Large intestine (tissue), 3 donors: ENCODE data around the gene SAE1. TPM values are rescaled to one million over a fixed set of nuclear protein-coding genes. Genes with fewer than 3 reads are reported as not detected.

Experiments
- DNase-seq, 2 donors: peaks; one replicate each; pipeline versions ENCODE4 v3.0.0 to v3.0.0-alpha.2; 2013
- H3K27ac ChIP-seq: one replicate; pipeline ENCODE4 v1.5.1; 2013; ENCODE audit warnings: low read length
- H3K27me3 ChIP-seq: 2 replicates; pipeline ENCODE4 v1.6.1; 2013; ENCODE audit warnings: low read length; ENCODE audit not compliant: control insufficient read depth, insufficient read depth
- H3K36me3 ChIP-seq: 2 replicates; pipeline ENCODE4 v1.6.1; 2013; ENCODE audit warnings: low read length; ENCODE audit not compliant: control insufficient read depth, insufficient read depth
- H3K4me1 ChIP-seq: one replicate; pipeline ENCODE4 v1.6.1; 2013; ENCODE audit warnings: low read length; ENCODE audit not compliant: control insufficient read depth, insufficient read depth
- H3K4me3 ChIP-seq: one replicate; pipeline ENCODE4 v1.5.1; 2013; ENCODE audit warnings: low read length
- H3K9me3 ChIP-seq: one replicate; pipeline ENCODE4 v1.6.1; 2013; ENCODE audit warnings: mild to moderate bottlenecking, low read depth, low read length, moderate library complexity; ENCODE audit not compliant: control insufficient read depth
- WGBS: methylation state at CpG from one replicate; pipeline ENCODE4 v1.1.5; 2013; ENCODE audit warnings: low lambda C conversion rate; ENCODE audit not compliant: insufficient coverage; 5-methylcytosine and 5-hydroxymethylcytosine counted together
- polyA plus RNA-seq: library from polyadenylated mRNA; unstranded; fragments of 120-200 nt; gene quantifications from one replicate; pipeline ENCODE4 v1.2.1, GENCODE V29; 2013

Gene SAE1
- polyA plus RNA-seq, 1 donor: 61.0 TPM

DNA sequence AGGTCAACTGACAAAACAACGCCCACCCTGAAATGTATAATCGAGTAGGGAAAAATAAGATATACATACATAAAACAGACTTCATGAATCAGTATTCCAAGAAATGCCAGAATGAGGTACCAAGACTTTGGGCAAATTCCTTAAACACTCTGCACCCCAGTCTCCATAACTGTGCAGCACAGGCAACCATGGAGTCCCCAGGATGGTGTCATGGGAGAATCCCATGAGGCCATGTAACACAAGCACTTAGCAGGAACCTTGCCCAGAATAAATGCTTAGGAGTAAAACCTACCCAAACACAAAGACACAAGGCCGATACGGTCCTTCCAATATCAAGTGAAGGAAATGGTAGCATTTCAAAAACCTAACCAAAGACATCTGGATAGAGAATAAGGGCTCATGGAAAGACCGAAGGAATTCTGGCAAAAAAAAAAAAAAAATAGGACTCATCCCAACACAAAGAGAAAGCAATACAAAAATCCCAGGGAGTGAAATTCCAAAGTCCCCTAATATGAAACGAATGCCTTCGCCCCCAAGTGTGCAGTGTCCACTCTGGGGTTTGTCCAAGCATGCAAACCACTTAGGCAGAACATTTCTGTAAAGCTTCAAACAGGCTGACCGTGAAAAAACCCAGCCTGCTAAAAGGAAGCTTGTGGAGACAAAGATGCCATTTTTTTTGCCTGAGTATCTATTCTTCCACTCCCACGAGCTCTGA lies 28.1 kb upstream of the SAE1 start:
- H3K4me1 ChIP-seq: peaks cover 48% of the 10 kb centered on the region
- no peaks in the 10 kb centered on the region for H3K27me3 ChIP-seq
- H3K36me3 ChIP-seq: peaks cover 10% of the 10 kb centered on the region
- 100% methylated on average over 1 of the region's 9 CpGs for WGBS
- H3K27ac ChIP-seq: no peak overlapping the region
- H3K4me3 ChIP-seq: no peak overlapping the region
- no peak for DNase-seq
- no peaks in the 10 kb centered on the region for H3K9me3 ChIP-seq

DNA sequence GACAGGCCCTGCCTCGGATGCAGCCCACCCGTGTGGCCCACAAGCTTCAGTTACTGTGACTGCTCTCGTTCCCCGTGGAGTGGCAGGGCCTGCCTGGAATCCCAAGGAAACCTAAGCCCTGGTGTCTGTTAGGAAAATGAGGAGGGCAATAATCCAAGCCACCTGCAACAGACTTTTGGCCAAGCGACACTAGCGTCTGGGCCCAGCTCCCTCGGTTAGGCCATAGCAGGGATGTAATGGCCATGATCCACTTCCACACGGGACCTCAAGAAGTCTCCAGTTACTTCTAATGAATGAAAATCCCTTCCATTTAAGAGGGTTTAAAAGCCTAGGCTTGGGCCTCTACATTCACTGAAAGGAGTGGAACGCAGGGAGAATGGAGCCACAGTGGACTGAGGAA lies 26.0 kb upstream of the SAE1 start:
- H3K4me3 ChIP-seq: no peak overlapping the region
- peaks cover 45% of the 10 kb centered on the region for H3K4me1 ChIP-seq
- no peaks in the 10 kb centered on the region for H3K9me3 ChIP-seq
- H3K36me3 ChIP-seq: peaks cover 10% of the 10 kb centered on the region
- H3K27ac ChIP-seq: no peak overlapping the region
- no peak for DNase-seq
- WGBS: 89% methylated on average over 3 of the region's 9 CpGs
- no peaks in the 10 kb centered on the region for H3K27me3 ChIP-seq

DNA sequence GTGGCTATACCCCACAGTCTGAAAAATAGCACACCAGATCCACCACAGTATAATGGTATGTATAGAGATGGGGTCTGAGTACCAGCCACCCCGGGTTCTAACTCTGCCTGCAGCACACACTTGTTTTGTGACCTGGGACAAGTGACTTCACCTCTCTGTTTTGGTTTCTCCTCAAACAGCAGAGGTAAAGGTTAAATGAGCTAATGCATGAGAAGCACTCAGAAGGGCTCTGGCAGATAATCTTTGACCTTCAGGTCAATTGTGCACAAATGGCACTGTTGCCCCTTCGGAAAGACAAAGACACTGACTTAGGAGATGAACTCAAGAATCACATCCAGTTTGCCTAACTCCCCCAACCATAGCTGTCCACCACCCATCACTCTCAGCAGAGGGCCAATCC lies 24.8 kb upstream of the SAE1 start:
- no CpG with 5 or more reads among the region's 2 CpGs for WGBS
- no peak for DNase-seq
- Histone ChIP-seq H3K9me3 (no peaks in the 10 kb centered on the region), H3K27me3 (no peaks in the 10 kb centered on the region), H3K4me3 (no peak overlapping the region), H3K4me1 (peaks cover 41% of the 10 kb centered on the region), H3K27ac (peak overlapping the region; percentile 96), H3K36me3 (peaks cover 10% of the 10 kb centered on the region)

DNA sequence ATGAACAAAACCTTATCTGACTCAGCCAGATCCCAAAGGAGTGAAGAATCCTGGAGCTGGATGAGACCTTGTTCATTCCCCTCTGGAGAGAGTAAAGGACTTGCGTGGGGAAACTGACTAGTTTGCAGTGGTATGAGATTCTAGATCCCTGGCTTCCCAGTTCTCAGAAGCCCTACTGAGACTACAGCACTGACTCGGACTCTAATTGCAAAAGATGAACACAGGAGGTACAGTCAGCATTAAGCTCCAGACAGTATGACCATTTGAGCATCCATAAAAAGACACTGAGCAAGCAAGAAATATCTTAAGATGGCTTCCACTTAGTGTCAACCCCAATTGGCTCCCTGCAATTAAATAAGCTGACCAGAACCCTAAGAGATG lies 23.8 kb upstream of the SAE1 start:
- H3K4me1 ChIP-seq: peaks cover 41% of the 10 kb centered on the region
- H3K9me3 ChIP-seq: no peaks in the 10 kb centered on the region
- H3K27me3 ChIP-seq: no peaks in the 10 kb centered on the region
- H3K27ac ChIP-seq: peak overlapping the region; percentile 96
- H3K36me3 ChIP-seq: peaks cover 10% of the 10 kb centered on the region
- no peak for DNase-seq
- WGBS: no CpG with 5 or more reads among the region's 2 CpGs
- no peak overlapping the region for H3K4me3 ChIP-seq

GRCh38 chr19:47107202-47107952 lies 23.3 kb upstream of the SAE1 start:
- peaks cover 10% of the 10 kb centered on the region for H3K36me3 ChIP-seq
- peak; percentile 53 to 79 for DNase-seq
- H3K4me3 ChIP-seq: no peak overlapping the region
- WGBS: 17% methylated on average over 1 of the region's 9 CpGs
- H3K9me3 ChIP-seq: peaks cover 3% of the 10 kb centered on the region
- peaks cover 41% of the 10 kb centered on the region for H3K4me1 ChIP-seq
- H3K27me3 ChIP-seq: no peaks in the 10 kb centered on the region
- peak overlapping the region; percentile 96 for H3K27ac ChIP-seq

DNA sequence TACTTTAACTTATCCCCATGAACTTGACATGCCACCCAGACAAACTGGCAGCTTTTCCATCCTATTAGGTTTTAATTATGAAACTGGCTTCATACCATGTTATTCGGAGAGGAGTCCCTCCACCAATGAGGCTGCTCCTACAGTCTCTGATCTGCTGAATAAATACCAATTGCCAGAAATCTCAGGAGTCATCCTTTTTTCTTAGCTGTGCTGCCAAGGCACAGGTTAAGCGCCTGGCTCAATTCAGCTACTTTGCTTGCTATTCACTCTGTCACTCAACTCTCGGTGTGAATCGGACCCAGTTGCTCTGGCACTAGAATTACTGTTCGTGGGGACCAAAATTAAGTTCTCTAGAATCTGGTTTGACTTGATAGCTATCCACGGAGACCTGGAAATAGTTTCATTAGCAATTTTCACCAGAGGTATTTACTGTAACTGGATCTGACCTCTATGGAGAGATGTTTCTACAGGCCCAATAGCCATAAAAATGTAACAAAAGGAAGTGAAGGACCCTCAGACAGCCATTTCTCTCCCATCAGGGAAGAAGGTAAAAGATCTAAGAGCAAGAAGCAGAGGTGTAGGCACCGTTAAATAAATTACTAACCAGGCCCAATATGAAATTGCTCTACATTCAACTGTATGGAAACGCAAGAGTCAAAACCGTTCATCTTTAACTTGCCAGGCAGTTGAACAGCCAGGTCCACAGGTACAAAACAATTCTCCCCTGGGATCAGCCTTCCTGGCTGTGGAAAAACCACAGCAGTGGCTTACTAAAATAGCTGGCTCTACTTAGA lies 22.5 kb upstream of the SAE1 start:
- Histone ChIP-seq H3K4me3 (no peak overlapping the region), H3K4me1 (peaks cover 41% of the 10 kb centered on the region), H3K36me3 (peaks cover 10% of the 10 kb centered on the region), H3K9me3 (peaks cover 3% of the 10 kb centered on the region), H3K27ac (peak overlapping the region; percentile 96), H3K27me3 (no peaks in the 10 kb centered on the region)
- no peak for DNase-seq
- 67% methylated on average over 2 of the region's 9 CpGs for WGBS

DNA sequence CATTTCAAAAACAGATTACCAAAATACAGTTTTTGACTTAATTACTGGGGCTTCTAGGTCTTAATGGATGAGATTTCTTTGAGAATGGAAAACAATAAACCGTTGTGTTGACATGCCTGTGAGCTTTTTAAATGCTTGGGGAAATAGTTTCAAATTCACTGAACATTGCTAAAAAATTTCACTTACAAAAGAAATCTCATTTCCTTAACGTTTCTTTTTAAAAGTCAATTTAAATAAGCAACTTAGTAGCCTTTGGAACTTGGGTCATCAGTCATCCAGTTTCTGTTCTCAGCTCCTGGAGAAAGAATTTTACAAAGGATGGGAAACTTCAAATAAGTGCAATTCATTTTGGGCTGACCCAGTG lies 21.5 kb upstream of the SAE1 start:
- Histone ChIP-seq H3K4me3 (no peak overlapping the region), H3K9me3 (peaks cover 3% of the 10 kb centered on the region), H3K27ac (peak overlapping the region; percentile 96), H3K27me3 (no peaks in the 10 kb centered on the region), H3K36me3 (peaks cover 10% of the 10 kb centered on the region), H3K4me1 (peaks cover 46% of the 10 kb centered on the region)
- WGBS: 22% methylated on average over 2 of the region's 2 CpGs
- no peak for DNase-seq

DNA sequence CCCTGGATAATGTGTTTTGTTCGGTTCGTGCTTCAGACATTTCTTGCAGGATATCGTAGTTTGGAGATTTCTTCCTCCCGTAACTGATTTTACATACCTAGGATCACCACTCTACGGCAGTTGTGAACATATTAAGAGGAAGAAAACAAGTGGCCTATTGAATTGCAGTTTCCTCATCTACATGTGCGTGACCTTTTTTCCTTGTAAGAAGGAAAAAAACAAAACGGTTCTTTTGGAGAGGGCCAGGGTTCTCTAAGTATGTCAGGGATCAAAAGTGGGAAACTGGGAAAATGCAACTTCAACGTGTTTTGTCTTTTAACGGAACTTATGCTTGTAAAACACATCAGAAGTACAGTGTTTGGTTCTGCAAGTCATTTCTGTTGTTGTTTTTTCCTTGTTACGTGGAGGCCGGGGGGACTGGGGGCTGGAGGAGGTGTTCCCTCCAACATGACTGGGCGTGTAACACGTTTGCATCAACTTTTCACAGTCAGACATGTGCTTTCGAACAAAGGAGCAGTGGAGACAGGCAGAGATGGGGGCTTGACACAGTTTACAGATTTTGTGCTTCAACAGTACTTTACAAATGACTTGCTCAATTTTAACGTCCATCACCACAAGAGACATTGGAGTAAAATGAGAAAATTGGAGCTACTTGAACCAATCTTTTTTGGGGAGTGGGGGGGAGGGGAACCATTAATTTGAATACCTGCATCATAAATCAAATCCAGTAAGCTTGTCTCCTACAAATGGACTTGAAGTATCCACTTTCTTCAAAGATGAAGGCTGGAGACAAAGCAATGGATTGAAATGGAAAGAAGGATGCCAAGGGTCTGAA lies 20.9 kb upstream of the SAE1 start:
- peak; percentile 51 to 75 for DNase-seq
- no peaks in the 10 kb centered on the region for H3K27me3 ChIP-seq
- peak overlapping the region; percentile 96 for H3K27ac ChIP-seq
- H3K4me1 ChIP-seq: peaks cover 49% of the 10 kb centered on the region
- H3K4me3 ChIP-seq: peak overlapping the region; percentile 90
- WGBS: 0% methylated on average over 1 of the region's 15 CpGs
- H3K36me3 ChIP-seq: peaks cover 7% of the 10 kb centered on the region
- peaks cover 3% of the 10 kb centered on the region for H3K9me3 ChIP-seq

- DNase-seq: peak in 1 of 2 donors; percentile 63
- H3K4me3 ChIP-seq: peak overlapping the region; percentile 90
- H3K9me3 ChIP-seq: peaks cover 3% of the 10 kb centered on the region
- WGBS: no CpG with 5 or more reads among the region's 12 CpGs
- H3K27ac ChIP-seq: peak overlapping the region; percentile 96
- peaks cover 4% of the 10 kb centered on the region for H3K36me3 ChIP-seq
- H3K27me3 ChIP-seq: no peaks in the 10 kb centered on the region
- peaks cover 48% of the 10 kb centered on the region for H3K4me1 ChIP-seq
Measured at GRCh38 chr19:47110521-47111005, 20.1 kb upstream of the SAE1 start.
